Glomerular visceral epithelial cell (primary cell): ENCODE data around the gene OGFOD1.

Experiments used
- DNase-seq: peaks from one replicate; pipeline ENCODE4 v3.0.0-alpha.2; 2016; ENCODE audit errors: extremely low spot score

The OGFOD1 gene

GRCh38 chr16:56426585-56426984 lies 24.8 kb upstream of the OGFOD1 start:
- peak; percentile 39 for DNase-seq

DNA sequence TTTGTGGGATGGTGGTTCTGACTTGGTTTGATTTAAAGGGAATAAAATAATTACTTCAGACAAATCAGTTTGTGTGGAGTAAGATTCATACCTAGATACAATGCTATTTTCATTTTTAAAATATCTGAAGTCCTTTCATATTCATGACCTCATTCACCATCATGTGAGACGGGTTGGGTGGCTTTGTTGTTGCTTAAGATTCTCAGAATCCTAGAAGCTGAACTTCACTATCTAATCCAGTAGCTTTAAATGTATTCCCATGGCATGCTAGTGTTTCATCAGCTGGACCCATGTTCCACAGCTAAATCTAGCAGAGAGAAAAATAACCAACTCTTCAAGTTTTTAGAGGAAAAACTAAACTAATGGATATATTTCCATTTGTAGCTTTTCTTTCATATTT lies 23.3 kb upstream of the OGFOD1 start:
- DNase-seq, result no peak

DNA sequence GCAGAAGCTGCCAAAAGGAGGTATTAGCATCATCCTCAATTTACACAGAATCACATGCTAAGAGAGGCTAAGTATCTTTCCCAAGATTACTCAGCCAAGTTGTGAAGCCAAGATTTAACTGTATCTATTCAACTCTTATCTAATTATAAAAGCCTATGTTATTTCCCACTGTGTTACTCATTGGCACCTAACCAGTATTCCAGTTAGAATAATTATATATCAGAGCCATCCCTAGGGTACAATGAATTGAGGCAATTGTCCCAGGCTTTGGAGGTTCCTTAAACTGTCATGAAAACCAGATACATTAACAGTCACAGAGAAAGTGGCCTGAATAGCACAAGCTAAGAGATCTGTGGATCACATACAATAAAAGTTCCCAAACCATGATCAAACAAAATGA lies 15.1 kb upstream of the OGFOD1 start:
- DNase-seq, result no peak

- DNase-seq, result no peak
Observed at GRCh38 chr16:56438038-56438437, 13.3 kb upstream of the OGFOD1 start.

- DNase-seq, result no peak
Observed at GRCh38 chr16:56447286-56447685, 4.1 kb upstream of the OGFOD1 start.

DNA sequence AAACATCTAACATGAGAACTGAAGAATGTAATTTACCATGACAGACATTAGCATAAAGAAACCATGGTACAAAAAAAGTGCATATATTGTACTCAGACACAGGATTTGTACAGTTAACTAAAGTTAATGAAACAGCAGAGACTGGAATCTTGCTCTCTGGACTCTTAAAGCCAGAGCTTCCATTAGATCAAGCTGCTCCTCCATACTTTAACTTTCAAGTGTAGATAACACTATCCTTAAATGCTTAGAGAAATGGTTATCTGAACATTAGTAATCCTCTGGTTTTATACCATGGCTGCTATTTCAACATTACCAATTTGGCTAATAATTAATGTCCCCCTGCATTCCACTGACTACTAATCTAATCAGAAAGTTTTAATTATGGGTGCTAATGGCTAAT lies 3.3 kb upstream of the OGFOD1 start:
- no peak for DNase-seq

- DNase-seq, result no peak
Observed at GRCh38 chr16:56450275-56450985, 924 bp upstream of the OGFOD1 start.

GRCh38 chr16:56451753-56452689 lies 667 bp downstream of the OGFOD1 start:
- DNase-seq, result peak; percentile 16

- no peak for DNase-seq
Observed at GRCh38 chr16:56457927-56458470, 6.6 kb downstream of the OGFOD1 start.

GRCh38 chr16:56460101-56460500 lies 8.7 kb downstream of the OGFOD1 start:
- no peak for DNase-seq

- no peak for DNase-seq
Observed at GRCh38 chr16:56462064-56462796, 10.9 kb downstream of the OGFOD1 start.

GRCh38 chr16:56463153-56463552 lies 11.8 kb downstream of the OGFOD1 start:
- DNase-seq, result no peak

- DNase-seq, result no peak
Observed at GRCh38 chr16:56466344-56466743, 15.0 kb downstream of the OGFOD1 start.

GRCh38 chr16:56468800-56469199 lies 17.4 kb downstream of the OGFOD1 start:
- DNase-seq, result no peak

- DNase-seq, result no peak
Observed at GRCh38 chr16:56469748-56470147, 18.4 kb downstream of the OGFOD1 start.

GRCh38 chr16:56470232-56470631 lies 18.9 kb downstream of the OGFOD1 start:
- DNase-seq, result no peak

GRCh38 chr16:56470666-56471065 lies 19.3 kb downstream of the OGFOD1 start:
- no peak for DNase-seq

DNA sequence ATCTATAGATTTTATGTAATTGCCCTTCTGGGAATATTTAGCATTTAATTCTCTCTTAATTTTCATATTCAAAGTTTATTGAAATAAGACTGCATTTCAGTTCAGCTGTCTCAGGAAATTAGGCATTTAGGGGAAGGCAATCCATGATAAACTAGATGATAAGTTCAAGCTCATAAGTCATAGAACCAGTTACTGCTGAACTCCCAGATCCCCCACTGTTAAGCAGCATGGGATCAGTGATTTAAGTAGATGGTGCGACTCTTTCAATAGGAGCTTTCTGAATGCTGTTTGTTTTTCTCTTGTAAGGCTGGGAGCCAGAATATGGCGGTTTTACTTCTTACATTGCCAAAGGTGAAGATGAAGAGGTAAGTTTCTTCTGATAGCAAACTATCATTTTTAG lies 23.8 kb downstream of the OGFOD1 start:
- DNase-seq, result no peak

DNA sequence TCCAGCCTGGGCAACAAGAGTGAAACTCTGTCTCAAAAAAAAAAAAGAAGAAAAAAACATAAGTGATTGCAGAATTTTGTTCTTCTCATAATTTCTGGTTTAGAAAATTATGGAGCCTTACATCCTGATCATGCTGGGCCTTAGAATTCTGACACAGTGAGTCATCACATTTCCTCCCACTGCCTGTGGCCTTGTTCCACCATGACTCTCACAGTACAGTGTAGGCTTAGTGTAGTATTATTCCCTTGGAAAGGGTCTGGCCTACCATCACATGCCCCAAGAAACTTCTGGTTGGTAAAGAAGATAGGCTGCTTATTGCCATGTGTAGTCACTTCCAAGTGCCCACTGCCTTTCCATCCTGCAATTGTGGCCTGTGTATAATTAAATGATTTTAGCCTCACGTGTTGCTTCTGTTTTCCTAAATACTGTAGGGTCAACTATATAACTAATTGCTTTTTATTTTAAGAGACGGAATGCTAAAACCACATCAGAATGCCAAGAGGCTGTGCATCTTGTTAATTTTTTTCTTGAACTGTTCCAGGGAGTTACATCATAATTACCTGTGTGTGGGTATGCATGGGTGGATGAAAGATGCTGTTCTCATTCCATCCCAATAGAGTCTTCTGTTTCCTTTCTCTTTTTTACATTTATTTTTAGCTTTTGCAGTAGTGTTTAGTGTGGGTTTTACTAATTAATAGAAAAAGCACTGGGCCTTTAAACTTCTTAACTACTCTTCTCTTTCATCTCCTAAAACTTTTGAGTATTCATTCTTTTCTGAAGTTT lies 25.9 kb downstream of the OGFOD1 start:
- peak; percentile 56 for DNase-seq

DNA sequence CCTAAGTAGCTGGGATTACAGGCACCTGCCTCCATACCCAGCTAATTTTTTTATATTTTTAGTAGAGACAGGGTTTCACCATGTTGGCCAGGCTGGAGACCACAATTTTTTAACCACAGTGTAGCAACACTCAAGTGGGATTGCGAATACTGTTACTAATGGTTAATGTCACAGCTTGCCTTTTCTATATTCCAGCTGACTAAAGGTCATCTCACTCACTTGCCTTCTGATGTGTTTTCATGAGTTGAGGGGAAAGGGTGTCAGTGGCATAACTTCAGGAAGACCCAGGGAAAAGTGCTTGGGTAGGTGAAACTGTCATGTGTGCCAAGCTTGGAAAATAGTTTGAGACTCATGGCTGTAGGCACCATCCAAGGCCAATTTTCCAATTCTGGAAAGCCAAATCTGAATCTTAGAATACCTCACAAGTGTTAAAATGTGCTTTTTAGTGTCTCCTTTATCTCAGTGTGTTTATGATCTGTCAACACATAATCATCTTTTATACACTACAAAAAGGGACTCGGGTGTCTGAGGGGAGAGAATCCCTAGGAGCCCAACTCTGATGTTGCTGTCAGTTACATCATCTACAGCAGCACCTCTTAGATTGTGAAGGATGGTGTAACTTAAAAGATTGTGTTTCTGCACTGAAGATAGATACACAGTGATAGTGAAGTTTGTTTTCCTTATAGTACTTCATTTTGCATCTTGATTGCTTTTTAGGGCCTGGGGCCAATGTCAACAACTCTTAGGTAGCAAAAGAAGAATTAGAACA lies 27.1 kb downstream of the OGFOD1 start:
- DNase-seq, result no peak
